Fibroblast of lung (primary cell): ENCODE results near the gene CLIP1.

Experiments used
- CTCF ChIP-seq, 2 donors: IDR thresholded peaks in 1 of 2; conservative IDR thresholded peaks in 1 of 2; 1 replicate in 1 of 2; 2 replicates in 1 of 2; pipeline ENCODE4 v1.5.1; 2011 to 2012; ENCODE audit warnings: low read length in 2 of 2, control low read depth in 1 of 2, inconsistent platforms in 1 of 2, low read depth in 1 of 2, mild to moderate bottlenecking in 1 of 2
- EZH2 ChIP-seq: IDR thresholded peaks from 2 replicates; pipeline ENCODE4 v1.5.1; 2012; ENCODE audit warnings: low read length, control low read depth, mild to moderate bottlenecking; ENCODE audit errors: missing control alignments

GRCh38 chr12:122238861-122239260 is 183.6 kb downstream of the CLIP1 start:
- TF ChIP-seq CTCF (conservative IDR thresholded peaks at IDR 0.05 in 1 of 2, IDR thresholded peaks at IDR 0.05 in 1 of 2; ENCODE audit: low read depth in 1 of 2, low read length in 2 of 2) (no peak), EZH2 (no peak)
